Activated T-helper 2 cell treated with anti-CD3 and anti-CD28 coated beads, Interferon-gamma antibody, Interleukin-2, Interleukin-4, amounts not matched to agents 10 μg/mL and 5 μg/mL and 100 μg/mL, durations not matched to agents 14 hours and 24 hours and 36 hours (primary cell): ENCODE data around the gene CTLA4. TPM values are rescaled to one million over a fixed set of nuclear protein-coding genes. Genes with fewer than 3 reads are reported as not detected.

Experiments
- DNase-seq: peaks from one replicate; pipeline ENCODE4 v3.0.0; 2021; ENCODE audit warnings: low spot score
- H3K27ac Mint-ChIP-seq: one replicate; pipeline ENCODE4 v1.8.0; 2021; ENCODE audit warnings: mixed read lengths
- H3K27me3 Mint-ChIP-seq: one replicate; pipeline ENCODE4 v1.8.0; 2021; ENCODE audit warnings: low read depth, mixed read lengths
- H3K36me3 Mint-ChIP-seq: one replicate; pipeline ENCODE4 v1.8.0; 2021; ENCODE audit warnings: low read depth, mixed read lengths
- H3K4me1 Mint-ChIP-seq: one replicate; pipeline ENCODE4 v1.8.0; 2021; ENCODE audit warnings: low read depth, mixed read lengths
- H3K4me3 Mint-ChIP-seq: one replicate; pipeline ENCODE4 v1.8.0; 2021; ENCODE audit warnings: low read depth, mild to moderate bottlenecking, moderate library complexity, mixed read lengths
- H3K9me3 Mint-ChIP-seq: one replicate; pipeline ENCODE4 v1.8.0; 2021; ENCODE audit warnings: mixed read lengths
- intact Hi-C: fragments of 100-400 bp; cut with micrococcal nuclease; formaldehyde crosslinking; loops from one replicate; pipeline ENCODE4 v1.15.1; 2023
- total RNA-seq: library from RNA; stranded (reverse); gene quantifications from 2 replicates; pipeline ENCODE4 v1.2.3, GENCODE V29; 2022

The CTLA4 gene
- 166 and 180 TPM in 2 replicates for total RNA-seq

DNA sequence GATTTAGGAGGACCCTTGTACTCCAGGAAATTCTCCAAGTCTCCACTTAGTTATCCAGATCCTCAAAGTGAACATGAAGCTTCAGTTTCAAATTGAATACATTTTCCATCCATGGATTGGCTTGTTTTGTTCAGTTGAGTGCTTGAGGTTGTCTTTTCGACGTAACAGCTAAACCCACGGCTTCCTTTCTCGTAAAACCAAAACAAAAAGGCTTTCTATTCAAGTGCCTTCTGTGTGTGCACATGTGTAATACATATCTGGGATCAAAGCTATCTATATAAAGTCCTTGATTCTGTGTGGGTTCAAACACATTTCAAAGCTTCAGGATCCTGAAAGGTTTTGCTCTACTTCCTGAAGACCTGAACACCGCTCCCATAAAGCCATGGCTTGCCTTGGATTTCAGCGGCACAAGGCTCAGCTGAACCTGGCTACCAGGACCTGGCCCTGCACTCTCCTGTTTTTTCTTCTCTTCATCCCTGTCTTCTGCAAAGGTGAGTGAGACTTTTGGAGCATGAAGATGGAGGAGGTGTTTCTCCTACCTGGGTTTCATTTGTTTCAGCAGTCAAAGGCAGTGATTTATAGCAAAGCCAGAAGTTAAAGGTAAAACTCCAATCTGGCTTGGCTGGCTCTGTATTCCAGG, at the start of gene CTLA4:
Gene CTLA4, plus strand, starts transcription at position 211 of the 640 bp plus-strand sequence. Its CDS starts 172 bp downstream, at position 383.
- DNase-seq: peak; percentile 29
- Mint-ChIP-seq H3K36me3 (peaks cover 56% of the 10 kb centered on the region), H3K4me1 (peaks cover 56% of the 10 kb centered on the region), H3K27ac (peak within 1 kb of the TSS; percentile 95), H3K4me3 (peak within 1 kb of the TSS; percentile 96), H3K9me3 (peaks cover 7% of the 10 kb centered on the region), H3K27me3 (no peaks in the 10 kb centered on the region)
- intact Hi-C loops: loop anchor here (1.0 to 2.0 kb wide), 3 partner anchors 9 to 161 kb away; partner anchors contain the start of gene CD28

GRCh38 chr2:203818656-203819055, 48.9 kb upstream of the CTLA4 start:
- Mint-ChIP-seq H3K36me3 (no peaks in the 10 kb centered on the region), H3K4me1 (peaks cover 43% of the 10 kb centered on the region), H3K27ac (no peak overlapping the region), H3K4me3 (no peak overlapping the region), H3K27me3 (no peaks in the 10 kb centered on the region), H3K9me3 (no peaks in the 10 kb centered on the region)
- DNase-seq: no peak
- intact Hi-C loops: loop anchor here (5.0 kb wide), 3 partner anchors 166 to 581 kb away; partner anchors contain the start of genes CYP20A1 and RAPH1

- DNase-seq: no peak
- Mint-ChIP-seq H3K36me3 (no peaks in the 10 kb centered on the region), H3K9me3 (no peaks in the 10 kb centered on the region), H3K4me1 (peaks cover 43% of the 10 kb centered on the region), H3K27me3 (no peaks in the 10 kb centered on the region), H3K4me3 (no peak overlapping the region), H3K27ac (no peak overlapping the region)
- intact Hi-C loops: loop anchor here (5.0 kb wide), 3 partner anchors 167 to 582 kb away; partner anchors contain the start of genes CYP20A1 and RAPH1
These were observed 48.0 kb upstream of the CTLA4 start for GRCh38 chr2:203819434-203820133.

DNA sequence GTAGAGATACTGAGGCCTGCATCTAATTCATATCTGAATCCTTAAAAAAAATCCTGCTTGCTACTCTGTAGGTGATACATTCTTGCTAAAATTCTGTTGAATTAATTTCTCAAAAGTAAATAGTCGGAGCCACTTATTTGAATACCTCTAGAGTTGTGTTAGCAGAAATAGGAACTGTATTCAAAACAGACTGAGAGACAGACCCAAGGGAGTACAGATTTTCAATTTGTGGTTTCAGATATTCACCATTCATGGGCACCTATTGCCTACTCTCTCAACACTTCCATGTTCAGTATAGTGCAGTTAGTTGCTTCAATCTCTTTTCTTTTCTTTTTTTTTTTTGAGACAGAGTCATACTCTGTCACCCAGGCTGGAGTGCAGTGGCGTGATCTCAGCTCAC, 46.6 kb upstream of the CTLA4 start:
- Mint-ChIP-seq H3K4me3 (no peak overlapping the region), H3K27me3 (no peaks in the 10 kb centered on the region), H3K27ac (no peak overlapping the region), H3K9me3 (no peaks in the 10 kb centered on the region), H3K4me1 (peaks cover 40% of the 10 kb centered on the region), H3K36me3 (no peaks in the 10 kb centered on the region)
- no peak for DNase-seq
- intact Hi-C loops: no loop called here

DNA sequence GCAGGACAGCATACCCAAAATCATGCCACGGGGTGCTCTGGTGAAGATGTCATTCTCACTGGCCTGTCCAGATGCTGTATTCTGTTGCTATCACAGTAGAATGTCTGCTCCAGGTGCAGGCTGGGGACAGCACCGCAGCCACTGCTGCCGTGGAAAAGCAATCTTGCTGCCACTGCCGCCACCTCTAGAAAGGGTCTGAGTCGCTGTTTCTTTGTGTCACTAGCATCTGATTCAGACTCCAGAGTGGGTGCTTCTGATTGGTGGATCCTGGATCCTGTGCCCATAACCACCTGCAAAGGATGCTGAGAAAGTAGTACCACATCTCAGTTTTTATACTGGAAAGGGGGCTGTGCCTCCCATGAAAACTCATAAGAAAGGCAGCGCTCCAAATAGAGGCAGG, 45.3 kb upstream of the CTLA4 start:
- Mint-ChIP-seq H3K36me3 (peaks cover 7% of the 10 kb centered on the region), H3K27ac (no peak overlapping the region), H3K9me3 (peaks cover 6% of the 10 kb centered on the region), H3K27me3 (no peaks in the 10 kb centered on the region), H3K4me1 (peaks cover 42% of the 10 kb centered on the region), H3K4me3 (no peak overlapping the region)
- DNase-seq: no peak
- intact Hi-C loops: no loop called here

GRCh38 chr2:203823173-203823572, 44.4 kb upstream of the CTLA4 start:
- intact Hi-C loops: no loop called here
- Mint-ChIP-seq H3K4me3 (no peak overlapping the region), H3K27me3 (no peaks in the 10 kb centered on the region), H3K9me3 (peaks cover 10% of the 10 kb centered on the region), H3K36me3 (peaks cover 7% of the 10 kb centered on the region), H3K27ac (peak overlapping the region; percentile 29), H3K4me1 (peaks cover 42% of the 10 kb centered on the region)
- DNase-seq: no peak

DNA sequence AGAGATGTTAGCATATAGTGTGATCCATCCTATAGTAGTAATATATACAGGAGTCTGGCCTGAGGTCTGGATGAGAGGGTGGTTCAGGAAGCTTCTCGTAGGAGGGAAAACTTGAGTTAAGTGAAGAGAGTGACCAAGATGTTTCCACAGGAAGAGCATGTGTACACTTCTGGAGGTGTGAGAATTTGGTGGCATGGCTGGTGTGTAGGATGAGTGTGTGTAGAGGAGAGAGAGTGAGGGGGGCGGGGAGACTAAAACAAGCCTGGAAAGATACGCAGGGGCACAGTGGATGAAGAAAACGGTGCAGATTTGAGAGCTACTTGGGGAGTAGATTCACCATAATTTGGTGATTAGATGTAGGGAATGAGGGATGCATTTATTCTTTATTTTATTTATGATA, 43.5 kb upstream of the CTLA4 start:
- Mint-ChIP-seq H3K27ac (peak overlapping the region; percentile 71), H3K36me3 (peaks cover 7% of the 10 kb centered on the region), H3K9me3 (peaks cover 10% of the 10 kb centered on the region), H3K4me3 (no peak overlapping the region), H3K27me3 (no peaks in the 10 kb centered on the region), H3K4me1 (peaks cover 42% of the 10 kb centered on the region)
- no peak for DNase-seq
- intact Hi-C loops: no loop called here

GRCh38 chr2:203824603-203825002, 43.0 kb upstream of the CTLA4 start:
- no peak for DNase-seq
- intact Hi-C loops: no loop called here
- Mint-ChIP-seq H3K27me3 (no peaks in the 10 kb centered on the region), H3K27ac (peak overlapping the region; percentile 71), H3K36me3 (peaks cover 7% of the 10 kb centered on the region), H3K9me3 (peaks cover 10% of the 10 kb centered on the region), H3K4me1 (peaks cover 44% of the 10 kb centered on the region), H3K4me3 (no peak overlapping the region)

- Mint-ChIP-seq H3K4me1 (peaks cover 55% of the 10 kb centered on the region), H3K27me3 (no peaks in the 10 kb centered on the region), H3K27ac (peak overlapping the region; percentile 10), H3K36me3 (peaks cover 7% of the 10 kb centered on the region), H3K9me3 (peaks cover 10% of the 10 kb centered on the region), H3K4me3 (no peak overlapping the region)
- no peak for DNase-seq
- intact Hi-C loops: no loop called here
These were observed 40.9 kb upstream of the CTLA4 start for GRCh38 chr2:203826704-203827103.

GRCh38 chr2:203830304-203831055, 37.1 kb upstream of the CTLA4 start:
- H3K27ac Mint-ChIP-seq: peak overlapping the region; percentile 95
- peaks cover 10% of the 10 kb centered on the region for H3K9me3 Mint-ChIP-seq
- peak; percentile 36 for DNase-seq
- H3K27me3 Mint-ChIP-seq: no peaks in the 10 kb centered on the region
- H3K4me1 Mint-ChIP-seq: peaks cover 26% of the 10 kb centered on the region
- peaks cover 7% of the 10 kb centered on the region for H3K36me3 Mint-ChIP-seq
- intact Hi-C loops: loop anchor here (1.0 to 5.0 kb wide), 13 partner anchors 10 to 167 kb away; partner anchors contain the start of genes CD28 and CTLA4
- H3K4me3 Mint-ChIP-seq: peak overlapping the region; percentile 57

- Mint-ChIP-seq H3K36me3 (no peaks in the 10 kb centered on the region), H3K4me3 (no peak overlapping the region), H3K27me3 (no peaks in the 10 kb centered on the region), H3K9me3 (no peaks in the 10 kb centered on the region), H3K4me1 (peaks cover 24% of the 10 kb centered on the region), H3K27ac (no peak overlapping the region)
- no peak for DNase-seq
- intact Hi-C loops: no loop called here
These were observed 32.2 kb upstream of the CTLA4 start for GRCh38 chr2:203835420-203835819.

GRCh38 chr2:203835892-203836800, 31.4 kb upstream of the CTLA4 start:
- Mint-ChIP-seq H3K9me3 (no peaks in the 10 kb centered on the region), H3K27me3 (no peaks in the 10 kb centered on the region), H3K4me3 (no peak overlapping the region), H3K36me3 (no peaks in the 10 kb centered on the region), H3K27ac (no peak overlapping the region), H3K4me1 (peaks cover 25% of the 10 kb centered on the region)
- no peak for DNase-seq
- intact Hi-C loops: no loop called here
